Lower lobe of right lung (tissue), 2 donors: Measurements from ENCODE around the gene ITPRID1. TPM values are rescaled to one million over a fixed set of nuclear protein-coding genes. Genes with fewer than 3 reads are reported as not detected.

ENCODE experiments used
- ATAC-seq, 2 donors: fragments of 200-7000 bp; cut with Tn5 transposase; one replicate each; pipeline ENCODE4 v1.9.1; 2020 to 2022; ENCODE audit warnings: mild to moderate bottlenecking in 2 of 2, moderate library complexity in 2 of 2
- DNase-seq: peaks from one replicate; pipeline ENCODE4 v3.0.0-alpha.2; 2020
- H3K27ac ChIP-seq: fragments of 200-600 bp; one replicate; pipeline ENCODE4 v1.8.0; 2022
- H3K27me3 ChIP-seq: fragments of 200-600 bp; one replicate; pipeline ENCODE4 v1.8.0; 2022; ENCODE audit warnings: low read depth
- H3K36me3 ChIP-seq: fragments of 200-600 bp; one replicate; pipeline ENCODE4 v1.8.0; 2022; ENCODE audit warnings: mild to moderate bottlenecking
- H3K4me1 ChIP-seq: fragments of 200-600 bp; one replicate; pipeline ENCODE4 v1.8.0; 2022
- H3K4me3 ChIP-seq: fragments of 200-600 bp; one replicate; pipeline ENCODE4 v1.8.0; 2022; ENCODE audit warnings: mild to moderate bottlenecking
- H3K9me3 ChIP-seq: fragments of 200-600 bp; one replicate; pipeline ENCODE4 v1.8.0; 2022
- CTCF ChIP-seq: fragments of 200-600 bp; IDR thresholded peaks from one replicate; pipeline ENCODE4 v1.8.0; 2022; ENCODE audit warnings: antibody characterized with exemption, mild to moderate bottlenecking
- intact Hi-C: fragments of 100-400 bp; cut with DNase I; formaldehyde crosslinking; loops from one replicate; pipeline ENCODE4 v1.11.0; 2022
- total RNA-seq: library from RNA; stranded (reverse); fragmentation: NEBNext Ultra II Directional; extraction: Animal tissue kit (Norgen Biotek cat#: 25700); gene quantifications from one replicate; pipeline ENCODE4 v1.2.1, GENCODE V29; 2021
- donor health status: DM: no; HTN: yes; CAD: no; lungs with severe emphysema.

The ITPRID1 gene
- total RNA-seq, 1 donor from 2014 or later: 0.59 TPM

- no peak for TF ChIP-seq CTCF
- no peak overlapping the region for H3K4me3 ChIP-seq
- H3K27ac ChIP-seq: no peak overlapping the region
- intact Hi-C loops: no loop called here
- H3K4me1 ChIP-seq: no peaks in the 10 kb centered on the region
- H3K36me3 ChIP-seq: no peaks in the 10 kb centered on the region
- H3K27me3 ChIP-seq: peaks cover 4% of the 10 kb centered on the region
- no peak for DNase-seq
- no peaks in the 10 kb centered on the region for H3K9me3 ChIP-seq
- no peak for ATAC-seq
Measured at GRCh38 chr7:31476073-31476745, 37.7 kb upstream of the ITPRID1 start.

GRCh38 chr7:31476941-31477677 lies 36.8 kb upstream of the ITPRID1 start:
- Histone ChIP-seq H3K9me3 (no peaks in the 10 kb centered on the region), H3K4me3 (no peak overlapping the region), H3K36me3 (no peaks in the 10 kb centered on the region), H3K27me3 (peaks cover 4% of the 10 kb centered on the region), H3K4me1 (no peaks in the 10 kb centered on the region), H3K27ac (no peak overlapping the region)
- no peak for TF ChIP-seq CTCF
- no peak for DNase-seq
- intact Hi-C loops: no loop called here
- ATAC-seq: no peak

GRCh38 chr7:31478018-31478417 lies 35.9 kb upstream of the ITPRID1 start:
- no peak for TF ChIP-seq CTCF
- DNase-seq: no peak
- H3K4me3 ChIP-seq: no peak overlapping the region
- no peak overlapping the region for H3K27ac ChIP-seq
- ATAC-seq: no peak
- H3K9me3 ChIP-seq: no peaks in the 10 kb centered on the region
- no peaks in the 10 kb centered on the region for H3K4me1 ChIP-seq
- intact Hi-C loops: no loop called here
- peaks cover 4% of the 10 kb centered on the region for H3K27me3 ChIP-seq
- no peaks in the 10 kb centered on the region for H3K36me3 ChIP-seq

GRCh38 chr7:31478721-31479120 lies 35.2 kb upstream of the ITPRID1 start:
- Histone ChIP-seq H3K27me3 (peaks cover 4% of the 10 kb centered on the region), H3K27ac (no peak overlapping the region), H3K36me3 (no peaks in the 10 kb centered on the region), H3K4me1 (no peaks in the 10 kb centered on the region), H3K9me3 (no peaks in the 10 kb centered on the region), H3K4me3 (no peak overlapping the region)
- TF ChIP-seq CTCF: no peak
- ATAC-seq (no peak), DNase-seq (no peak)
- intact Hi-C loops: no loop called here

GRCh38 chr7:31487071-31487470 lies 26.8 kb upstream of the ITPRID1 start:
- intact Hi-C loops: no loop called here
- ATAC-seq: no peak
- Histone ChIP-seq H3K4me3 (no peak overlapping the region), H3K4me1 (no peaks in the 10 kb centered on the region), H3K36me3 (no peaks in the 10 kb centered on the region), H3K9me3 (no peaks in the 10 kb centered on the region), H3K27ac (no peak overlapping the region), H3K27me3 (no peaks in the 10 kb centered on the region)
- DNase-seq: no peak
- no peak for TF ChIP-seq CTCF
